AG09309 (cell line): ENCODE data around the gene FBXO33.

Experiments used
- DNase-seq: peaks from one replicate; pipeline ENCODE4 v3.0.0-alpha.2; 2010; ENCODE audit warnings: low read depth
- H3K4me3 ChIP-seq: 2 replicates; pipeline ENCODE4 v1.5.1; 2011; ENCODE audit warnings: mild to moderate bottlenecking, low read depth, low read length, moderate library complexity; ENCODE audit not compliant: control insufficient read depth
- TF ChIP-seq, protein P1 (sequence below): IDR thresholded peaks from 2 replicates; pipeline ENCODE4 v1.5.1; 2011; ENCODE audit warnings: mild to moderate bottlenecking, low read depth, low read length, inconsistent platforms; ENCODE audit not compliant: insufficient read depth, control insufficient read depth; ENCODE audit errors: missing control alignments

FBXO33 gene

DNA sequence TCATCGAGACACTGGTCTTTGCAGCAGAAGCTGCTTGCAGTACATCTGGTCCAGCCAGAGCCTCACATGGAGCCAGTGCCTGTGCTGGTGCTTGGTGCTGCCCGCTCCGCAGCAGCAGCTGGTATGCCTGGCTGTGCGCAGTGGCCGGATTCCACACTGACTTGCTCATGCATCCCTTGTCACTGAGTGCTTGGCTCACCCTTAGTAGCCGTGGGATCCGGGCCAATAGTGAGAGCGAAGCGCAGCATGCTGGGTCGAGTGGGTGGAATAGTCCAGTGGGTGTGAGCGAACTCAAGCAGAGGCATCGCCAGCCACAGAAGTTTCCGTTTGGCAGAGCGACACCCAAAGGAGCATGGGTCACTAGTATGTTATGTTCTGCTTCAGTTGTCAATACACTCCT, 10.1 kb upstream of the FBXO33 start:
- TF ChIP-seq, protein P1, sequence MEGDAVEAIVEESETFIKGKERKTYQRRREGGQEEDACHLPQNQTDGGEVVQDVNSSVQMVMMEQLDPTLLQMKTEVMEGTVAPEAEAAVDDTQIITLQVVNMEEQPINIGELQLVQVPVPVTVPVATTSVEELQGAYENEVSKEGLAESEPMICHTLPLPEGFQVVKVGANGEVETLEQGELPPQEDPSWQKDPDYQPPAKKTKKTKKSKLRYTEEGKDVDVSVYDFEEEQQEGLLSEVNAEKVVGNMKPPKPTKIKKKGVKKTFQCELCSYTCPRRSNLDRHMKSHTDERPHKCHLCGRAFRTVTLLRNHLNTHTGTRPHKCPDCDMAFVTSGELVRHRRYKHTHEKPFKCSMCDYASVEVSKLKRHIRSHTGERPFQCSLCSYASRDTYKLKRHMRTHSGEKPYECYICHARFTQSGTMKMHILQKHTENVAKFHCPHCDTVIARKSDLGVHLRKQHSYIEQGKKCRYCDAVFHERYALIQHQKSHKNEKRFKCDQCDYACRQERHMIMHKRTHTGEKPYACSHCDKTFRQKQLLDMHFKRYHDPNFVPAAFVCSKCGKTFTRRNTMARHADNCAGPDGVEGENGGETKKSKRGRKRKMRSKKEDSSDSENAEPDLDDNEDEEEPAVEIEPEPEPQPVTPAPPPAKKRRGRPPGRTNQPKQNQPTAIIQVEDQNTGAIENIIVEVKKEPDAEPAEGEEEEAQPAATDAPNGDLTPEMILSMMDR, result no peak
- DNase-seq, result no peak
- H3K4me3 ChIP-seq, result no peak overlapping the region

DNA sequence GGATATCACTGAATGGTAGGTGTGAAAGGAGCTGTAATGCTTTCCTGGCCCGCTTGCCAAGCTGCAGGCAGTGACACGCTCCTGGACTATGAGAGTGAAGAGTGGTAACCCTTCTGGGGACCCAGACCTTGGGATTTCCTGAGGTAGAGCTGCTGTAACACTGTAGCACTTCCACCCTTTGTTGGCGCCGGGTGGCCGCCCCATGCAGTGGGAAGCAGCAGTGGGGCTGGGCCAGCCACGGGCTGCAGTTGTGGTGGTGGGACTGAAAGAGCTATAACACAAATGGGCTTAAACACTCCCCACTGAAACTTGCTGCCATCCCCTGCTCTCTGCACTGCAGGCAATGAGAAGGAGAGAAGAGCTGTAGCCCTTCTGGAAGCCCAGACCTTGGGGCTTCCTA, 9.6 kb upstream of the FBXO33 start:
- no peak overlapping the region for H3K4me3 ChIP-seq
- TF ChIP-seq, protein P1, result no peak
- DNase-seq, result no peak

DNA sequence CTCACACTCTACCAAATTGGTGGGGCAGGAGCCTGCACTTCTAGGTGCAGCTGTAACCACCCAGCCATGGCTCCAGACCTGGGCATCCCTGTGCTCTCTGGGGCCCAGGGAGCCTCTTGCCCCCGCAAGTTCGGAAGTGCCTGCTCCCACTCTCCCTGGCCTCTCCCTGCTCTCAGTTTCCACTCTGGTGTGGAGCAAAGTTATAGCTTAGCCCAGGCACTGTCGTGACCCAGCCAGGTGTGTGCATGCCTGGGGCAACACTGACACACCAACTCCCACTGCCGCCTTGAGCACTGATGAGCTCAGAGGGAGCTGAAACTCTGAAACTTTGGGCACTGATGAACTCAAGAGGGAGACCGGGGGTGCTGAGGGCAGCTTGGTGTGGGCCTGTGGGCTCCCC, 8.7 kb upstream of the FBXO33 start:
- TF ChIP-seq, protein P1, result no peak
- no peak for DNase-seq
- no peak overlapping the region for H3K4me3 ChIP-seq

DNA sequence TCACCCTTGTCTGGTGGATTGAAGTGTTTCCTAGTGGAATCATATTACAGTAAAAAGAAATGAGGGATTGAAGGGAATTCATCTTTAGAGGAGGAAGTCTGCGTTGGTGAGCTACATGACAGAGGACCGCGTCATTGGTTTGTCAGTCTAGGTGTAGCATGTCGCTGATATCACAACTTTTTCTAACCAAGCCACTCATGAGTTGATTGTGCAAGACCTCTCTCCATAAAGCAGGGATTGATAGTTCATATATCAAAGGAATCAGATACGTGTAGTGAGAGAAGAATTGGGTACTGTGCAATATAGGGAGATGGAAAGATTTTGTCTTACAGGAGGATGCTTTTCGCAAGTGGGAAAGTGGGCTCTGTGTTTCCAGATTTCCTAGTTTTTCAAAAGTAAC, 3.0 kb upstream of the FBXO33 start:
- no peak for DNase-seq
- H3K4me3 ChIP-seq, result no peak overlapping the region
- TF ChIP-seq, protein P1, result no peak

DNA sequence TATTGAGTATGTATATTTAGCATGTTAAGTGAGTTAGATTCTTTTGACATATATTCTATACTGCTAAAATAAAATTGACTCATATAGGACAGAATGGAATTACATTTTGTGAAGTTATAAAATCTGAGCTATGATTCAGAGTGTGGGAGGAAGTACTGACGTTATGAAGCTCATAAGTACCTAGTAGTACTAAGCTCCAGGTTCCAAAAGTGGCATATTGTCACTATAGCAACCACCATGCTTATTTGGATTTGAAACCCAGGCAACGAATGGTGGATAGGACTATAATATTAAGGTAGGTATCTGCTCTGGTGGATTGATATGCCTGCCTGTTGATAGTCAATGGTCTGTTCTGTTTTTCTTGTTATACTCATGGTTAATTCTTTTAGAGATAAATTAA, 2.2 kb upstream of the FBXO33 start:
- H3K4me3 ChIP-seq, result no peak overlapping the region
- no peak for DNase-seq
- TF ChIP-seq, protein P1, result no peak

DNA sequence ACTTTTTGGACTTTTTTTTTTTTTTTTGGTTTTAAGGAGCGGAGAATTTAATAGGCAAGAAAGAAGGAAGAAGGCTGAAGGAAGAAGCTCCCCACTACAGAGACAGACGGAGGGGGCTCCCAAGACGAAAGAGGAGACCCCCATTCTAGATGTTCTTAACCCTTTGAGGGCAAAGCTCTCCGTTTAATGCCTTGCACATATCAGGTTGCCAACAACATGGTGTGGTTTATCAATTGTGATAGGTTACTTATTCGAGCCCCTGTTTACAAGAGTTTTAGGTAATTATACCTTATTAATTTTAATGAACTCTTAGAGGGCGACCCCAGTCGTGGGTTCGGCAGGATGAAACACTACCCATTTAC, 1.2 kb upstream of the FBXO33 start:
- no peak for DNase-seq

More for the DNA sequence above, 1.2 kb upstream of the FBXO33 start:
- TF ChIP-seq, protein P1, result no peak
- peak overlapping the region; percentile 77 for H3K4me3 ChIP-seq
